HepG2 (cell line): Measurements from ENCODE around the gene NYNRIN. TPM values are rescaled to one million over a fixed set of nuclear protein-coding genes. Genes with fewer than 3 reads are reported as not detected.

Experiments
- ARNTL ChIP-seq: sonication (generic); formaldehyde crosslinking; IDR thresholded peaks from 2 replicates; pipeline ENCODE4 v1.4.0; 2020; ENCODE audit warnings: mild to moderate bottlenecking, missing genetic modification reagents
- ATF7-NPFF ChIP-seq: sonication (generic); formaldehyde crosslinking; IDR thresholded peaks from 2 replicates; pipeline ENCODE4 v1.8.1; 2023; ENCODE audit warnings: mild to moderate bottlenecking, low read depth, missing genetic modification reagents, moderate library complexity
- BCLAF1 ChIP-seq: fragments of 450-650 bp; IDR thresholded peaks from 2 replicates; pipeline ENCODE4 v1.6.1; 2017; ENCODE audit warnings: mild to moderate bottlenecking
- HCFC1 ChIP-seq: fragments of 150-350 bp; IDR thresholded peaks from 2 replicates; pipeline ENCODE4 v1.6.1; 2014; ENCODE audit warnings: low read depth, low read length
- KDM4B ChIP-seq: sonication (generic); formaldehyde crosslinking; IDR thresholded peaks from 2 replicates; pipeline ENCODE4 v1.4.0; 2020; ENCODE audit warnings: missing genetic modification reagents
- MAX ChIP-seq: IDR thresholded peaks from 2 replicates; pipeline ENCODE4 v1.6.1; 2012; ENCODE audit warnings: inconsistent platforms
- MEIS2 ChIP-seq: sonication (generic); formaldehyde crosslinking; IDR thresholded peaks from 2 replicates; pipeline ENCODE4 v1.9.0; 2021; ENCODE audit warnings: mild to moderate bottlenecking, missing genetic modification reagents
- PCBP1 ChIP-seq: fragments of 200-400 bp; formaldehyde crosslinking; IDR thresholded peaks from 2 replicates; pipeline ENCODE4 v1.6.1; 2017; ENCODE audit warnings: mild to moderate bottlenecking, low read depth, low read length, borderline replicate concordance
- REPIN1 ChIP-seq: sonication (generic); formaldehyde crosslinking; IDR thresholded peaks from 2 replicates; pipeline ENCODE4 v1.8.0; 2022; ENCODE audit warnings: missing genetic modification reagents, low read depth, mild to moderate bottlenecking, borderline replicate concordance
- SAFB2 ChIP-seq: sonication (generic); formaldehyde crosslinking; IDR thresholded peaks from 2 replicates; pipeline ENCODE4 v1.5.1; 2020; ENCODE audit warnings: missing genetic modification reagents, low read depth, mild to moderate bottlenecking, borderline replicate concordance
- SIN3A ChIP-seq: IDR thresholded peaks from 2 replicates; pipeline ENCODE4 v1.6.1; 2011; ENCODE audit warnings: low read depth, mild to moderate bottlenecking, control low read depth, low read length, borderline replicate concordance
- SIN3B ChIP-seq: fragments of 150-350 bp; IDR thresholded peaks from 2 replicates; pipeline ENCODE4 v1.6.1; 2014; ENCODE audit warnings: low read length
- SMAD1 ChIP-seq: sonication (generic); formaldehyde crosslinking; IDR thresholded peaks from 2 replicates; pipeline ENCODE4 v1.4.0; 2020; ENCODE audit warnings: missing genetic modification reagents, low read depth, mild to moderate bottlenecking, borderline replicate concordance
- SMAD9 ChIP-seq: sonication (generic); formaldehyde crosslinking; IDR thresholded peaks from 2 replicates; pipeline ENCODE4 v1.5.1; 2020; ENCODE audit warnings: mild to moderate bottlenecking, missing genetic modification reagents
- SMARCC2 ChIP-seq: fragments of 450-650 bp; IDR thresholded peaks from 2 replicates; pipeline ENCODE4 v1.6.1; 2017; ENCODE audit warnings: antibody characterized with exemption, mild to moderate bottlenecking
- SP4 ChIP-seq: sonication (generic); formaldehyde crosslinking; IDR thresholded peaks from 2 replicates; pipeline ENCODE4 v1.8.1; 2023; ENCODE audit warnings: mild to moderate bottlenecking, missing genetic modification reagents
- SRSF9 ChIP-seq: fragments of 200-400 bp; formaldehyde crosslinking; IDR thresholded peaks from 2 replicates; pipeline ENCODE4 v1.6.1; 2018; ENCODE audit warnings: borderline replicate concordance, mild to moderate bottlenecking, low read depth, low read length; ENCODE audit not compliant: insufficient read depth, poor library complexity, severe bottlenecking
- THRA ChIP-seq: sonication (generic); formaldehyde crosslinking; IDR thresholded peaks from 2 replicates; pipeline ENCODE4 v1.4.0; 2020; ENCODE audit warnings: missing genetic modification reagents, borderline replicate concordance
- YY1 ChIP-seq: IDR thresholded peaks from 2 replicates; pipeline ENCODE4 v1.6.1; 2011; ENCODE audit warnings: low read length, low read depth, moderate library complexity, mild to moderate bottlenecking; ENCODE audit not compliant: insufficient read depth, insufficient replicate concordance
- ZNF234 ChIP-seq: sonication (generic); formaldehyde crosslinking; conservative IDR thresholded peaks from 2 replicates; pipeline ENCODE4 v1.5.1; 2020; ENCODE audit warnings: mild to moderate bottlenecking, missing genetic modification reagents
- ZNF280B ChIP-seq: sonication (generic); formaldehyde crosslinking; IDR thresholded peaks from 2 replicates; pipeline ENCODE4 v1.5.0; 2020; ENCODE audit warnings: missing genetic modification reagents, mild to moderate bottlenecking, borderline replicate concordance
- ZNF337 ChIP-seq: sonication (generic); formaldehyde crosslinking; IDR thresholded peaks from 2 replicates; pipeline ENCODE4 v1.5.1; 2020; ENCODE audit warnings: missing genetic modification reagents, low read depth, mild to moderate bottlenecking, borderline replicate concordance
- ZNF441 ChIP-seq: sonication (generic); formaldehyde crosslinking; IDR thresholded peaks from 2 replicates; pipeline ENCODE4 v1.7.0; 2021; ENCODE audit warnings: missing genetic modification reagents, borderline replicate concordance
- ZNF572 ChIP-seq: sonication (generic); formaldehyde crosslinking; IDR thresholded peaks from 2 replicates; pipeline ENCODE4 v1.5.1; 2020; ENCODE audit warnings: mild to moderate bottlenecking, missing genetic modification reagents
- polyA plus RNA-seq, 8 experiments: library from polyadenylated mRNA; depleted of rRNA in 3 of 8; stranded (reverse) in 7 of 8; unstranded in 1 of 8; fragments of >200 nt; fragmentation: Illumina TruSeq in 4 of 8; extraction: Trizol in 4 of 8; gene quantifications; 2 replicates each; pipeline versions ENCODE4 v1.2.1 to v1.2.3, GENCODE V29; 2011 to 2016; ENCODE audit warnings: low read depth in 4 of 8, missing spikeins in 1 of 8, mixed read lengths in 1 of 8; ENCODE audit not compliant: insufficient read depth in 1 of 8
- total RNA-seq, 5 experiments: library from RNA; depleted of rRNA; stranded (reverse); fragments of >200 nt; fragmentation: Illumina TruSeq; extraction: Trizol; gene quantifications; 2 replicates each; pipeline ENCODE4 v1.2.3, GENCODE V29; 2016; ENCODE audit warnings: low read depth in 1 of 5

NYNRIN gene
- total and polyA plus RNA-seq, 2 of the 13 experiments (the other 11 are each of a cell fraction or from before 2014, with no cell fraction given): 0.63 to 1.1 TPM

GRCh38 chr14:24398653-24399446 lies at the start of gene NYNRIN (continued):
- TF ChIP-seq MAX (0 out of 2 replicates have a peak, but pooled peaks have one; percentile 22), SMAD1 (peak; percentile 27; the same call in 1 of the 2 replicates), ARNTL (CRISPR knock-in tag) (0 out of 2 replicates have a peak, but pooled peaks have one; percentile 1), SIN3A (no peak), ZNF337 (CRISPR knock-in tag) (no peak), ZNF441 (CRISPR knock-in tag) (no peak), THRA (no peak), SMARCC2 (no peak), SAFB2 (CRISPR knock-in tag) (no peak; the same call in 1 of the 2 replicates), SIN3B (no peak), REPIN1 (CRISPR knock-in tag) (no peak), BCLAF1 (no peak), HCFC1 (no peak), SRSF9 (no peak), ZNF234 (CRISPR knock-in tag) (no peak), PCBP1 (peak; percentile 87), YY1 (no peak), ZNF280B (CRISPR knock-in tag) (peak; percentile 49; the same call in 1 of the 2 replicates), ATF7-NPFF (CRISPR knock-in tag) (no peak; the same call in 1 of the 2 replicates), KDM4B (CRISPR knock-in tag) (no peak), MEIS2 (CRISPR knock-in tag) (peak; percentile 46; the same call in 1 of the 2 replicates), SP4 (CRISPR knock-in tag) (no peak; the same call in 1 of the 2 replicates), ZNF572 (CRISPR knock-in tag) (no peak), SMAD9 (CRISPR knock-in tag) (no peak)
